GM19239 (cell line): ENCODE measurements around the gene NUDT14.

ENCODE experiments used
- DNase-seq: peaks from one replicate; pipeline ENCODE4 v3.0.0; 2011; ENCODE audit warnings: low spot score; ENCODE audit not compliant: insufficient read length
- FAIRE-seq: peaks from 2 replicates; lab custom pipeline; 2011; peaks lifted over from hg19 to GRCh38; lab: Jason Lieb, UNC

Gene NUDT14

GRCh38 chr14:105162669-105162979, 18.5 kb downstream of the NUDT14 start:
- no peak for FAIRE-seq
- DNase-seq: no peak

GRCh38 chr14:105161964-105162668, 19.0 kb downstream of the NUDT14 start:
- FAIRE-seq: no peak
- DNase-seq: peak; percentile 64

GRCh38 chr14:105161309-105161708, 19.8 kb downstream of the NUDT14 start:
- no peak for DNase-seq
- no peak for FAIRE-seq

- DNase-seq (no peak), FAIRE-seq (no peak)
These were observed 20.3 kb downstream of the NUDT14 start for GRCh38 chr14:105160776-105161175.

GRCh38 chr14:105159344-105159743, 21.8 kb downstream of the NUDT14 start:
- no peak for FAIRE-seq
- DNase-seq: no peak

GRCh38 chr14:105158794-105159193, 22.3 kb downstream of the NUDT14 start:
- FAIRE-seq: no peak
- no peak for DNase-seq

- no peak for DNase-seq
- no peak for FAIRE-seq
These were observed 23.2 kb downstream of the NUDT14 start for GRCh38 chr14:105157872-105158271.

GRCh38 chr14:105156414-105157375, 24.4 kb downstream of the NUDT14 start:
- FAIRE-seq: no peak

GRCh38 chr14:105155681-105156413, 25.3 kb downstream of the NUDT14 start:
- FAIRE-seq: no peak
- no peak for DNase-seq

More at GRCh38 chr14:105156414-105157375, 24.4 kb downstream of the NUDT14 start:
- DNase-seq: no peak

- no peak for FAIRE-seq
These were observed 26.0 kb downstream of the NUDT14 start for GRCh38 chr14:105155071-105155651.

GRCh38 chr14:105154476-105154871, 26.6 kb downstream of the NUDT14 start:
- FAIRE-seq (no peak), DNase-seq (no peak)

More at GRCh38 chr14:105155071-105155651, 26.0 kb downstream of the NUDT14 start:
- no peak for DNase-seq

GRCh38 chr14:105153739-105154475, 27.2 kb downstream of the NUDT14 start:
- FAIRE-seq (no peak), DNase-seq (no peak)

GRCh38 chr14:105153331-105153731, 27.8 kb downstream of the NUDT14 start:
- FAIRE-seq (no peak), DNase-seq (no peak)

GRCh38 chr14:105152794-105153241, 28.3 kb downstream of the NUDT14 start:
- FAIRE-seq: no peak
- DNase-seq: no peak

- DNase-seq: no peak
- no peak for FAIRE-seq
These were observed 29.0 kb downstream of the NUDT14 start for GRCh38 chr14:105151838-105152793.

GRCh38 chr14:105151084-105151837, 29.9 kb downstream of the NUDT14 start:
- FAIRE-seq (no peak), DNase-seq (no peak)

GRCh38 chr14:105150368-105151083, 30.6 kb downstream of the NUDT14 start:
- DNase-seq (no peak), FAIRE-seq (no peak)
